Muscle of leg (tissue), 9 donors: ENCODE measurements around the gene EPHA8. TPM values are rescaled to one million over a fixed set of nuclear protein-coding genes. Genes with fewer than 3 reads are reported as not detected.

ENCODE experiments used
- polyA plus RNA-seq, 8 donors: library from polyadenylated mRNA; unstranded; fragments of 120-200 nt; gene quantifications; one replicate each; pipeline versions ENCODE4 v1.2.1 to v1.2.3, GENCODE V29; 2013; ENCODE audit warnings: inconsistent platforms in 1 of 8, low replicate concordance in 1 of 8; ENCODE audit not compliant: insufficient read length in 8 of 8, insufficient read depth in 1 of 8
- total RNA-seq: library from RNA; stranded (reverse); fragments of 120-200 nt; gene quantifications from one replicate; pipeline ENCODE4 v1.2.4, GENCODE V29; 2013

Gene EPHA8
- total and polyA plus RNA-seq, 9 donors: 0.02 to 0.09 (median 0.05) TPM; not detected in 3

Other genes starting within 250 kb of the EPHA8 start
- gene ZBTB40, start 111.6 kb upstream of the EPHA8 start, total RNA-seq: 10.9 TPM
- 10 to 100 TPM; 10.3 to 15.2 (median 11.7) TPM for gene ZBTB40, start 111.6 kb upstream of the EPHA8 start, polyA plus RNA-seq
- 55.0 TPM for gene C1QA, start 73.1 kb downstream of the EPHA8 start, total RNA-seq
- gene C1QA, start 73.1 kb downstream of the EPHA8 start, polyA plus RNA-seq: 10 to 100 TPM; 28.1 to 43.4 (median 34.0) TPM
- 19.1 TPM for gene C1QC, start 80.1 kb downstream of the EPHA8 start, total RNA-seq
- gene C1QC, start 80.1 kb downstream of the EPHA8 start, polyA plus RNA-seq: 10 to 100 TPM; 26.8 to 45.2 (median 35.3) TPM
- gene C1QB, start 89.7 kb downstream of the EPHA8 start, total RNA-seq: 18.5 TPM
- 10 to 100 TPM; 15.2 to 25.8 (median 21.5) TPM for gene C1QB, start 89.7 kb downstream of the EPHA8 start, polyA plus RNA-seq
- gene EPHB2, start 147.3 kb downstream of the EPHA8 start, total RNA-seq: 24.5 TPM
- 10 to 100 TPM; 10.7 to 31.7 (median 19.9) TPM for gene EPHB2, start 147.3 kb downstream of the EPHA8 start, polyA plus RNA-seq